Measurements from ENCODE around the gene GTF3A.

GTF3A gene

GRCh38 chr13:27481766-27482165 lies 57.3 kb downstream of the GTF3A start:
- Histone ChIP-seq H3K27me3 (replicated peaks) (no peaks in the 10 kb centered on the region), H3K36me3 (replicated peaks) (no peaks in the 10 kb centered on the region), H3K27ac (no peak overlapping the region), H3K4me3 (ENCODE audit: low read depth, low read length) (no peak overlapping the region)
- in situ Hi-C loops (cut with HindIII; ENCODE audit: low pct_ligation_motif_present, low sequenced_read_pairs): no loop called here
- peak; percentile 39 for DNase-seq
- TF ChIP-seq CTCF (IDR thresholded peaks at IDR 0.05; ENCODE audit: low read depth, low read length, missing control alignments): peak; percentile 83

- DNase-seq: no peak
- H3K36me3 ChIP-seq (replicated peaks): no peaks in the 10 kb centered on the region
- no peak overlapping the region for H3K27ac ChIP-seq
- no peaks in the 10 kb centered on the region for H3K27me3 ChIP-seq (replicated peaks)
- no peak for TF ChIP-seq CTCF (IDR thresholded peaks at IDR 0.05; ENCODE audit: low read depth, low read length, missing control alignments)
- no peak overlapping the region for H3K4me3 ChIP-seq (ENCODE audit: low read depth, low read length)
- in situ Hi-C loops (cut with HindIII; ENCODE audit: low pct_ligation_motif_present, low sequenced_read_pairs): no loop called here
Measured at GRCh38 chr13:27482983-27483382, 58.6 kb downstream of the GTF3A start.

DNA sequence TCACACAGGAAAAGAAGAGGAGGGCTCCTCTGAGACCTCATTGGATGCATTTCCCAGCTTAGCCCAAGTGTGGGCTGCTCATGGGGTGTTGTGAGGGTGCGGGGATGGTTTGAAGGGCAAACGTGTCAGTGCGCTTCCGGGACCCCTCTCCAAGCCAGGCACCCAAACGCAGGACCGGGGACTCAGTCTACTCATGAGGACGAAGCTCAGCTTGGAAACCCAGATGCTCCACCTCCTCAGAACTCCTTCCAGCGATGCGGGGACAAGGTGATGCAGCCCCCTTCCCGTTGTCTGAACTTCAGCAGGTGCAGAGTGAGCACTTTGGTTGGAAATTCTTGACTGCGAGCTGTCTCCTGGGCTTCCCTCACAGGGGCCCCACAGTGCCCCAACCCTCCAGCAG lies 59.0 kb downstream of the GTF3A start:
- H3K4me3 ChIP-seq (ENCODE audit: low read depth, low read length): no peak overlapping the region
- DNase-seq: no peak
- in situ Hi-C loops (cut with HindIII; ENCODE audit: low pct_ligation_motif_present, low sequenced_read_pairs): no loop called here
- no peaks in the 10 kb centered on the region for H3K36me3 ChIP-seq (replicated peaks)
- peaks cover 2% of the 10 kb centered on the region for H3K27me3 ChIP-seq (replicated peaks)
- TF ChIP-seq CTCF (IDR thresholded peaks at IDR 0.05; ENCODE audit: low read depth, low read length, missing control alignments): no peak
- H3K27ac ChIP-seq: no peak overlapping the region
